ENCODE data around the gene ISX. TPM values are rescaled to one million over a fixed set of nuclear protein-coding genes. Genes with fewer than 3 reads are reported as not detected.

ISX gene
- total RNA-seq, 1 experiment from 2014 or later: not detected

- no peak overlapping the region for H3K4me3 ChIP-seq (ENCODE audit: low read depth, low read length, poor library complexity, severe bottlenecking)
- no peaks in the 10 kb centered on the region for H3K4me1 ChIP-seq (ENCODE audit: insufficient read depth, low read length, poor library complexity, severe bottlenecking)
- DNase-seq (ENCODE audit: low spot score): no peak
- ChIA-PET POLR2A (ENCODE audit: low non-redundant PET) (no interaction called here), CTCF (no interaction called here)
- no peak overlapping the region for H3K27ac ChIP-seq (ENCODE audit: low read depth, low read length, poor library complexity, severe bottlenecking)
- H3K36me3 ChIP-seq (ENCODE audit: insufficient read depth, low read length, poor library complexity, severe bottlenecking): no peaks in the 10 kb centered on the region
- H3K27me3 ChIP-seq (replicated peaks; ENCODE audit: insufficient read depth, low read depth, low read length, poor library complexity): peaks cover 49% of the 10 kb centered on the region
- intact Hi-C loops (cut with micrococcal nuclease; ENCODE audit: unreplicated experiment): no loop called here
- BruUV-seq (replicated peaks): no TSS peak
- no peaks in the 10 kb centered on the region for H3K9me3 ChIP-seq (ENCODE audit: low read depth, low read length, poor library complexity, severe bottlenecking)
- TF ChIP-seq, protein P1, sequence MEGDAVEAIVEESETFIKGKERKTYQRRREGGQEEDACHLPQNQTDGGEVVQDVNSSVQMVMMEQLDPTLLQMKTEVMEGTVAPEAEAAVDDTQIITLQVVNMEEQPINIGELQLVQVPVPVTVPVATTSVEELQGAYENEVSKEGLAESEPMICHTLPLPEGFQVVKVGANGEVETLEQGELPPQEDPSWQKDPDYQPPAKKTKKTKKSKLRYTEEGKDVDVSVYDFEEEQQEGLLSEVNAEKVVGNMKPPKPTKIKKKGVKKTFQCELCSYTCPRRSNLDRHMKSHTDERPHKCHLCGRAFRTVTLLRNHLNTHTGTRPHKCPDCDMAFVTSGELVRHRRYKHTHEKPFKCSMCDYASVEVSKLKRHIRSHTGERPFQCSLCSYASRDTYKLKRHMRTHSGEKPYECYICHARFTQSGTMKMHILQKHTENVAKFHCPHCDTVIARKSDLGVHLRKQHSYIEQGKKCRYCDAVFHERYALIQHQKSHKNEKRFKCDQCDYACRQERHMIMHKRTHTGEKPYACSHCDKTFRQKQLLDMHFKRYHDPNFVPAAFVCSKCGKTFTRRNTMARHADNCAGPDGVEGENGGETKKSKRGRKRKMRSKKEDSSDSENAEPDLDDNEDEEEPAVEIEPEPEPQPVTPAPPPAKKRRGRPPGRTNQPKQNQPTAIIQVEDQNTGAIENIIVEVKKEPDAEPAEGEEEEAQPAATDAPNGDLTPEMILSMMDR (conservative IDR thresholded peaks at IDR 0.05; ENCODE audit: low read depth, low read length): no peak
- TF ChIP-seq EZH2 (IDR thresholded peaks at IDR 0.05; ENCODE audit: borderline replicate concordance, low read depth, low read length, poor library complexity, severe bottlenecking): no peak
Measured at GRCh38 chr22:35126993-35127392, 61.0 kb downstream of the ISX start.

DNA sequence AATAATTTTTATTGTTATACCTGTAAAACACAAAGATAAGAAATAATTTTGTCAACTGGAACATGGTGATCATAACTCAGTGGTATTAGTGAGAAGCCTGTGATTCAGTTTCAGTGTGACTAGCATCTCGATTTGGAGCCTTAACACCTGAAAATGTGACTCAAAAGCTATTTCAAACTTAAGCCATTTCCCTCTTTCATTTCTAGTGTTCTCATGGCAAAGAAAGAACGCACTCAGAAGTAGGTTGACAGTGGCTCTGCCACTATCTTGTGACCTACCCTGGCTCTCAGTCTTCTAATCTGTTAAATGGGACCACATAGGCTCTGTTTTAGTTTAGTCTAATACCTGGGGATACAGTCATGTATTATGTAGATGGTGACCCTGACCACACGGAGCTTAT, 62.7 kb downstream of the ISX start:
- intact Hi-C loops (cut with micrococcal nuclease; ENCODE audit: unreplicated experiment): no loop called here

DNA sequence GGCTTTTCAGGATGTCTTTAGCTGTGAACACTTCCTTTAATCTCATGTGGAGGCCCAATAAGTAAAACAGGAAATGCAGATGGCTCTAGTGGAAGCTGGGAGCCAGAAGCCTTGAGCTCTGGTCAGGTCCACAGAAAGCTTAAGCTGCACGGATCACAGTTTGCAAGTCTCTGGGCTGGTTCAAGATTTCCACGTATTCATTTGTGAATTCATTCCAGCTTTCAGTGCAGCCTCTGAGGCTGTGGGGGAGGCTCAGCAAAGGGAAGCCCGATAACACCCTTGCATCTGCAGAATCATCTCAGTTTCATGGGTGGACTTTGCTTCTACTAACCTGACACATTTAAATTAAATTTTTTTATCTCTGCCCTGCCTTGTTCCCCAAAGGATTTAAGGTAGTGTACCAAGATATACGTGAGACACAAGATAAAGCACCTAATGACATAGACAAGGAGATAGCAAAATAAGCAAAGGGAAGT, 65.6 kb downstream of the ISX start:
- H3K4me3 ChIP-seq (ENCODE audit: low read depth, low read length, poor library complexity, severe bottlenecking): no peak overlapping the region
- H3K27me3 ChIP-seq (replicated peaks; ENCODE audit: insufficient read depth, low read depth, low read length, poor library complexity): peaks cover 70% of the 10 kb centered on the region
- TF ChIP-seq, protein P1 (conservative IDR thresholded peaks at IDR 0.05; ENCODE audit: low read depth, low read length): no peak
- TF ChIP-seq EZH2 (IDR thresholded peaks at IDR 0.05; ENCODE audit: borderline replicate concordance, low read depth, low read length, poor library complexity, severe bottlenecking): no peak
- intact Hi-C loops (cut with micrococcal nuclease; ENCODE audit: unreplicated experiment): no loop called here
- ChIA-PET CTCF (interaction anchor here (0.8 kb wide), 1 partner anchor 100 kb away, joined by 5 read pairs; no protein-coding TSS in a partner anchor), POLR2A (ENCODE audit: low non-redundant PET) (no interaction called here)
- H3K27ac ChIP-seq (ENCODE audit: low read depth, low read length, poor library complexity, severe bottlenecking): no peak overlapping the region
- no peaks in the 10 kb centered on the region for H3K4me1 ChIP-seq (ENCODE audit: insufficient read depth, low read length, poor library complexity, severe bottlenecking)
- BruUV-seq (replicated peaks): no TSS peak
- no peaks in the 10 kb centered on the region for H3K36me3 ChIP-seq (ENCODE audit: insufficient read depth, low read length, poor library complexity, severe bottlenecking)
- no peaks in the 10 kb centered on the region for H3K9me3 ChIP-seq (ENCODE audit: low read depth, low read length, poor library complexity, severe bottlenecking)
- no peak for DNase-seq (ENCODE audit: low spot score)

More for the DNA sequence above, 62.7 kb downstream of the ISX start:
- peaks cover 65% of the 10 kb centered on the region for H3K27me3 ChIP-seq (replicated peaks; ENCODE audit: insufficient read depth, low read depth, low read length, poor library complexity)
- H3K27ac ChIP-seq (ENCODE audit: low read depth, low read length, poor library complexity, severe bottlenecking): no peak overlapping the region
- CTCF ChIA-PET: interaction anchor here (0.8 kb wide), 1 partner anchor 22 kb away, joined by 3 read pairs; no protein-coding TSS in a partner anchor
- H3K36me3 ChIP-seq (ENCODE audit: insufficient read depth, low read length, poor library complexity, severe bottlenecking): no peaks in the 10 kb centered on the region
- no peak overlapping the region for H3K4me3 ChIP-seq (ENCODE audit: low read depth, low read length, poor library complexity, severe bottlenecking)
- BruUV-seq (replicated peaks): no TSS peak
- no peaks in the 10 kb centered on the region for H3K9me3 ChIP-seq (ENCODE audit: low read depth, low read length, poor library complexity, severe bottlenecking)
- POLR2A ChIA-PET (ENCODE audit: low non-redundant PET): no interaction called here
- no peaks in the 10 kb centered on the region for H3K4me1 ChIP-seq (ENCODE audit: insufficient read depth, low read length, poor library complexity, severe bottlenecking)
- TF ChIP-seq EZH2 (IDR thresholded peaks at IDR 0.05; ENCODE audit: borderline replicate concordance, low read depth, low read length, poor library complexity, severe bottlenecking): no peak
- DNase-seq (ENCODE audit: low spot score): no peak

- ChIA-PET POLR2A (ENCODE audit: low non-redundant PET) (no interaction called here), CTCF (no interaction called here)
- DNase-seq (ENCODE audit: low spot score): no peak
- Histone ChIP-seq H3K27me3 (replicated peaks; ENCODE audit: insufficient read depth, low read depth, low read length, poor library complexity) (peaks cover 60% of the 10 kb centered on the region), H3K4me1 (ENCODE audit: insufficient read depth, low read length, poor library complexity, severe bottlenecking) (no peaks in the 10 kb centered on the region), H3K36me3 (ENCODE audit: insufficient read depth, low read length, poor library complexity, severe bottlenecking) (no peaks in the 10 kb centered on the region), H3K27ac (ENCODE audit: low read depth, low read length, poor library complexity, severe bottlenecking) (no peak overlapping the region), H3K4me3 (ENCODE audit: low read depth, low read length, poor library complexity, severe bottlenecking) (no peak overlapping the region), H3K9me3 (ENCODE audit: low read depth, low read length, poor library complexity, severe bottlenecking) (no peaks in the 10 kb centered on the region)
- intact Hi-C loops (cut with micrococcal nuclease; ENCODE audit: unreplicated experiment): no loop called here
- no peak for TF ChIP-seq EZH2 (IDR thresholded peaks at IDR 0.05; ENCODE audit: borderline replicate concordance, low read depth, low read length, poor library complexity, severe bottlenecking)
- TF ChIP-seq, protein P1 (conservative IDR thresholded peaks at IDR 0.05; ENCODE audit: low read depth, low read length): no peak
- no TSS peak for BruUV-seq (replicated peaks)
Measured at GRCh38 chr22:35132568-35132967, 66.6 kb downstream of the ISX start.

Data from A673 (cell line).